Endodermal cell (in vitro differentiated cells): ENCODE results near the gene PPP1CA. TPM values are rescaled to one million over a fixed set of nuclear protein-coding genes. Genes with fewer than 3 reads are reported as not detected.

Experiments
- DNase-seq: peaks from one replicate; pipeline ENCODE4 v3.0.0-alpha.2; 2017
- H3K27ac ChIP-seq: 2 replicates; pipeline ENCODE4 v1.5.1; 2013; ENCODE audit warnings: mild to moderate bottlenecking, low read depth, low read length, moderate library complexity
- H3K27me3 ChIP-seq: 2 replicates; pipeline ENCODE4 v1.6.1; 2013; ENCODE audit warnings: mild to moderate bottlenecking, low read length, moderate library complexity; ENCODE audit not compliant: insufficient read depth, control insufficient read depth, poor library complexity, severe bottlenecking
- H3K36me3 ChIP-seq: 2 replicates; pipeline ENCODE4 v1.7.0; 2013; ENCODE audit warnings: mild to moderate bottlenecking, low read length, moderate library complexity; ENCODE audit not compliant: control insufficient read depth, insufficient read depth
- H3K4me1 ChIP-seq: one replicate; pipeline ENCODE4 v1.7.0; 2013; ENCODE audit warnings: low read length; ENCODE audit not compliant: control insufficient read depth, insufficient read depth
- H3K4me3 ChIP-seq: 2 replicates; pipeline ENCODE4 v1.5.1; 2013; ENCODE audit warnings: mild to moderate bottlenecking, low read length, moderate library complexity
- H3K9ac ChIP-seq: 2 replicates; pipeline ENCODE4 v1.6.1; 2013; ENCODE audit warnings: mild to moderate bottlenecking, low read length, moderate library complexity; ENCODE audit not compliant: poor library complexity, severe bottlenecking; ENCODE audit errors: extremely low read depth
- H3K9me3 ChIP-seq: 2 replicates; pipeline ENCODE4 v1.6.1; 2013; ENCODE audit warnings: mild to moderate bottlenecking, low read length, moderate library complexity; ENCODE audit not compliant: control insufficient read depth
- H3K27ac Mint-ChIP-seq: 2 replicates; pipeline ENCODE4 v1.8.0; 2020; ENCODE audit warnings: mixed read lengths
- H3K27me3 Mint-ChIP-seq: 2 replicates; pipeline ENCODE4 v1.8.0; 2021; ENCODE audit warnings: mild to moderate bottlenecking, mixed read lengths; ENCODE audit not compliant: insufficient read depth
- H3K36me3 Mint-ChIP-seq: 2 replicates; pipeline ENCODE4 v1.8.0; 2020; ENCODE audit warnings: low read depth, mixed read lengths
- H3K4me1 Mint-ChIP-seq: 2 replicates; pipeline ENCODE4 v1.8.0; 2020; ENCODE audit warnings: mixed read lengths
- H3K4me3 Mint-ChIP-seq: 2 replicates; pipeline ENCODE4 v1.8.0; 2020; ENCODE audit warnings: mild to moderate bottlenecking, moderate library complexity, mixed read lengths
- H3K9me3 Mint-ChIP-seq: 2 replicates; pipeline ENCODE4 v1.8.0; 2020; ENCODE audit warnings: mild to moderate bottlenecking, mixed read lengths
- CTCF ChIP-seq: fragments of 200-600 bp; sonication (generic); conservative IDR thresholded peaks from 2 replicates; pipeline ENCODE4 v1.5.0; 2021; ENCODE audit warnings: antibody characterized with exemption, mild to moderate bottlenecking
- WGBS, 2 experiments: methylation state at CpG; one replicate each; pipeline versions ENCODE4 v1.1.5 to v1.1.7; 2013; ENCODE audit warnings: missing lambda C conversion rate in 2 of 2, mixed read lengths in 1 of 2; ENCODE audit not compliant: insufficient coverage in 1 of 2, insufficient read length in 1 of 2; 5-methylcytosine and 5-hydroxymethylcytosine counted together
- total RNA-seq, 2 donors: library from RNA; stranded (reverse); fragmentation: NEBNext Ultra II Directional in 1 of 2; extraction: Animal tissue kit (Norgen Biotek cat#: 25700) in 1 of 2; gene quantifications; 2 replicates in 1 of 2; 3 replicates in 1 of 2; pipeline ENCODE4 v1.2.1, GENCODE V29; 2021

PPP1CA gene
- total RNA-seq, 2 donors from 2014 or later, result 182 to 212 TPM

GRCh38 chr11:67366546-67366945 lies 35.1 kb downstream of the PPP1CA start:
- DNase-seq, result no peak
- Mint-ChIP-seq H3K27ac (no peak overlapping the region), H3K9me3 (no peaks in the 10 kb centered on the region), H3K4me3 (no peak overlapping the region), H3K4me1 (peaks cover 23% of the 10 kb centered on the region), H3K27me3 (peaks cover 46% of the 10 kb centered on the region), H3K36me3 (peaks cover 2% of the 10 kb centered on the region)
- TF ChIP-seq CTCF, result no peak
- Histone ChIP-seq H3K27me3 (no peaks in the 10 kb centered on the region), H3K36me3 (no peaks in the 10 kb centered on the region), H3K9me3 (no peaks in the 10 kb centered on the region), H3K9ac (no peak overlapping the region), H3K4me1 (peaks cover 7% of the 10 kb centered on the region), H3K27ac (no peak overlapping the region), H3K4me3 (no peak overlapping the region)
- 97 to 100% methylated on average over 1 to 8 of the region's 8 CpGs for WGBS, 2 experiments

GRCh38 chr11:67365736-67366444 lies 35.8 kb downstream of the PPP1CA start:
- Mint-ChIP-seq H3K27me3 (peaks cover 51% of the 10 kb centered on the region), H3K9me3 (no peaks in the 10 kb centered on the region), H3K4me1 (peaks cover 18% of the 10 kb centered on the region), H3K27ac (no peak overlapping the region), H3K36me3 (peaks cover 2% of the 10 kb centered on the region), H3K4me3 (no peak overlapping the region)
- peak; percentile 54 for DNase-seq
- no peak for TF ChIP-seq CTCF
- no peaks in the 10 kb centered on the region for H3K36me3 ChIP-seq
- H3K27me3 ChIP-seq, result no peaks in the 10 kb centered on the region
- no peak overlapping the region for H3K9ac ChIP-seq
- peaks cover 3% of the 10 kb centered on the region for H3K4me1 ChIP-seq
- H3K27ac ChIP-seq, result no peak overlapping the region
- no peak overlapping the region for H3K4me3 ChIP-seq
- 79 to 83% methylated on average over 14 of the region's 14 CpGs for WGBS, 2 experiments
- no peaks in the 10 kb centered on the region for H3K9me3 ChIP-seq

- Mint-ChIP-seq H3K9me3 (no peaks in the 10 kb centered on the region), H3K4me3 (no peak overlapping the region), H3K27ac (no peak overlapping the region), H3K27me3 (peaks cover 48% of the 10 kb centered on the region), H3K4me1 (peaks cover 11% of the 10 kb centered on the region), H3K36me3 (peaks cover 2% of the 10 kb centered on the region)
- H3K36me3 ChIP-seq, result no peaks in the 10 kb centered on the region
- no peak overlapping the region for H3K9ac ChIP-seq
- no peak for TF ChIP-seq CTCF
- WGBS, 2 experiments, result 90 to 92% methylated on average over 14 to 24 of the region's 24 CpGs
- no peak overlapping the region for H3K27ac ChIP-seq
- no peak for DNase-seq
- no peak overlapping the region for H3K4me3 ChIP-seq
- H3K27me3 ChIP-seq, result no peaks in the 10 kb centered on the region
- H3K4me1 ChIP-seq, result no peaks in the 10 kb centered on the region
- H3K9me3 ChIP-seq, result no peaks in the 10 kb centered on the region
Observed at GRCh38 chr11:67364783-67365722, 36.6 kb downstream of the PPP1CA start.
